HG02870 (cell line): ENCODE measurements around the gene PAPLN.
"Not testable (repeated sequence)": the region's sequence is repeated elsewhere in the genome, so short reads cannot be mapped to it uniquely, and the experiment has no call there.

Experiments used
- ATAC-seq: cut with Tn5 transposase; IDR thresholded peaks from one replicate; pipeline ENCODE4 v1.9.1; 2021; ENCODE audit warnings: mild to moderate bottlenecking, moderate library complexity; ENCODE audit not compliant: unreplicated experiment

The PAPLN gene, protein sequence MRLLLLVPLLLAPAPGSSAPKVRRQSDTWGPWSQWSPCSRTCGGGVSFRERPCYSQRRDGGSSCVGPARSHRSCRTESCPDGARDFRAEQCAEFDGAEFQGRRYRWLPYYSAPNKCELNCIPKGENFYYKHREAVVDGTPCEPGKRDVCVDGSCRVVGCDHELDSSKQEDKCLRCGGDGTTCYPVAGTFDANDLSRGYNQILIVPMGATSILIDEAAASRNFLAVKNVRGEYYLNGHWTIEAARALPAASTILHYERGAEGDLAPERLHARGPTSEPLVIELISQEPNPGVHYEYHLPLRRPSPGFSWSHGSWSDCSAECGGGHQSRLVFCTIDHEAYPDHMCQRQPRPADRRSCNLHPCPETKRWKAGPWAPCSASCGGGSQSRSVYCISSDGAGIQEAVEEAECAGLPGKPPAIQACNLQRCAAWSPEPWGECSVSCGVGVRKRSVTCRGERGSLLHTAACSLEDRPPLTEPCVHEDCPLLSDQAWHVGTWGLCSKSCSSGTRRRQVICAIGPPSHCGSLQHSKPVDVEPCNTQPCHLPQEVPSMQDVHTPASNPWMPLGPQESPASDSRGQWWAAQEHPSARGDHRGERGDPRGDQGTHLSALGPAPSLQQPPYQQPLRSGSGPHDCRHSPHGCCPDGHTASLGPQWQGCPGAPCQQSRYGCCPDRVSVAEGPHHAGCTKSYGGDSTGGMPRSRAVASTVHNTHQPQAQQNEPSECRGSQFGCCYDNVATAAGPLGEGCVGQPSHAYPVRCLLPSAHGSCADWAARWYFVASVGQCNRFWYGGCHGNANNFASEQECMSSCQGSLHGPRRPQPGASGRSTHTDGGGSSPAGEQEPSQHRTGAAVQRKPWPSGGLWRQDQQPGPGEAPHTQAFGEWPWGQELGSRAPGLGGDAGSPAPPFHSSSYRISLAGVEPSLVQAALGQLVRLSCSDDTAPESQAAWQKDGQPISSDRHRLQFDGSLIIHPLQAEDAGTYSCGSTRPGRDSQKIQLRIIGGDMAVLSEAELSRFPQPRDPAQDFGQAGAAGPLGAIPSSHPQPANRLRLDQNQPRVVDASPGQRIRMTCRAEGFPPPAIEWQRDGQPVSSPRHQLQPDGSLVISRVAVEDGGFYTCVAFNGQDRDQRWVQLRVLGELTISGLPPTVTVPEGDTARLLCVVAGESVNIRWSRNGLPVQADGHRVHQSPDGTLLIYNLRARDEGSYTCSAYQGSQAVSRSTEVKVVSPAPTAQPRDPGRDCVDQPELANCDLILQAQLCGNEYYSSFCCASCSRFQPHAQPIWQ

DNA sequence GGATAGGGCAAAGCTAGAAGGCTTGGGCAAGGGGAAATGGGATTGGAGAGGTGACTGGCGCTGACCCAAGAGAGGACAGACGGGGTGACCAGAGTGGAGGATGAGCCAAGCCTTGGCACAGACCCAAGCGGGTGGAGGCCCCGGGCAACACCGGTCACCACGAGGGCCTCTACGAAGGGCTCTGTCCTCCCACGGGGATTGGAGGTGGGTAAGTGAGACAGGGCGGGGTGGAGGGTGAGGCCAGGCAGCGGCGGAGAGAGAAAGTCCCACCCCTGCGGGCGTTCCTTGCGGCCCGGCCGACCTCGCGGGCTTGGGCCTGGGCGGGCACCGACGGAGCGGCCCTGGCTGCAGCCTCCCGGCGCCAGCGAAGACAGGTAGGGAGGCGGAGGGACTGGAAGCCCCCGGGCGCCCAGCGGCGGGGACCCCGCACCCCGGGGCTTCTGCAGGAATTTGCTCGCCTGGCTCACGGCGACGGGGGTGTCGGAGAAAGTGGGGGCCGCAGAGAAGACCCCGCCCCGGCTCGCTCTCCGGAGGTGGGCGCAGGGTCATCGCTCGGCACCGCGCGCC is at the start of gene PAPLN:
PAPLN (plus strand) TSS at position 288 of the 567 bp plus-strand sequence. CDS start 2,273 bp downstream, outside the sequence.
- ATAC-seq: no peak

DNA sequence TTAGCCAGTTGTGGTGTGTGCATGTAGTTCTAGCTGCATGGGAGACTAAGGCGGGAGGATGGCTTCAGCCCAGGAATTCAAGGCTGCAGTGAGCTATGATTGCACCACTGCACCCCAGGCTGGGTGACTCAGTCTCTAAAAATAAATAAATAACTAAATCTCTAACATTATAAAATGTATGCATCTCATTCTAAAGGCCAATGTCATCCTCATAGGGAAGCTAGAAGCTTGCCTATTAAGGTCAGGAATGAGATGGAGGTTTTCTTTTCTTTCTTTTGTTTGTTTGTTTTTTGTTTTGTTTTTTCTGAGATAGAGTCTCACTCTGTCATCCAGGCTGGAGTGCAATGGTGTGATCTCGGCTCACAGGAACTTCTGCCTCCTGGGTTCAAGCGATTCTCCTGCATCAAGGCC is 48.8 kb upstream of the PAPLN start:
- no peak for ATAC-seq

DNA sequence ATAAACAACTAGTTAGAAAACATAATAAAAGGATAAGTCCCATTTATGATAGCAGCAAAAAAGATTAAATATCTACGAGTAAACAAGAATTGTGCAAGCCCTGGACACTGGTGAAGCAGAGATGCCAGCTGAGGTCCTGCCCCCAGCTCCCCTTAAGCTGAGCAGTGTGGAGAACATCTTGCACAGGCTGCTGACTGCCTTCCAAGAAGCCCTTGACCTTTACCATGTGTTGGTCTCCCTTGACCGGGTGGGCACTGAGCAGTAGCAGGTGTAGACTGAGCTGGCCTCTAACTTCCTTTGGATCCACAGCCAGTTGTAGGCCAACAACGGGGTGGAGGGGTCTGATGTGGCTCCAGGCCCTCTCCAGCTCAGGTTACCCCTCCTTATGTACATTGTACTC is 47.7 kb upstream of the PAPLN start:
- ATAC-seq: no peak

DNA sequence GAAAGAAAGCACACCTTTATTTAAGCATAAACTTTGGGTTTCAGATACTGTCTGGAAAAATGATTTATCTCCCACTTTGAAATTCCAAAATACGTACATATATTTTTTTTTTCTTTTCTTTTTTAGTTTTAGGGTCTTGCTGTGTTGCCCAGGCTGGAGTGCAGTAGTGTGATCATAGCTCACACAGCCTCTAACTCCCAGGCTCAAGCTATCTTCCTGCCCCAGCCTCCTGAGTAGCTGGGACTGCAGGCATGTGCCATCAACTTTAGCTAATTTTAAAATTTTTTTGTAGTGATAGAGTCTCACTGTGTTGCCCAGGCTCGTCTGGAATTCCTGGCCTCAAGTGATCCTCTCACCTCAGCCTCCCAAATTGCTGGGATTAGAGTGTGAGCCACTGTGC is 45.9 kb upstream of the PAPLN start:
- no peak for ATAC-seq

DNA sequence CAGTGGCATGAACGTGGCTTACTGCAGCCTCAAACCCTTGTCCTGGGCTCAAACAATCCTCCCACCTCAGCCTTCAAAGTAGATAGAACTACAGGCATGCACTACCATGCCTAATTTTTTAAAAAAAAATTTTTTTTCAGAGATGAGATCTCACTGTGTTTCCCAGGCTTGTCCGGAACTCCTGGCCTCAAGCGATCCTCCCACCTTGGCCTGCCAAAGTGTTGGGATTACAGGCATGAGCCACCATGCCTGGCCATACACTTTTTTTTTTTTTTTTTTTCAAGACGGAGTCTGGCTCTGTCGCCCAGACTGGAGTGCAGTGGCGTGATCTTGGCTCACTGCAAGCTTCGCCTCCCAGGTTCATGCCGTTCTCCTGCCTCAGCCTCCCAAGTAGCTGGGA is 43.0 kb upstream of the PAPLN start:
- ATAC-seq: not testable (repeated sequence)

DNA sequence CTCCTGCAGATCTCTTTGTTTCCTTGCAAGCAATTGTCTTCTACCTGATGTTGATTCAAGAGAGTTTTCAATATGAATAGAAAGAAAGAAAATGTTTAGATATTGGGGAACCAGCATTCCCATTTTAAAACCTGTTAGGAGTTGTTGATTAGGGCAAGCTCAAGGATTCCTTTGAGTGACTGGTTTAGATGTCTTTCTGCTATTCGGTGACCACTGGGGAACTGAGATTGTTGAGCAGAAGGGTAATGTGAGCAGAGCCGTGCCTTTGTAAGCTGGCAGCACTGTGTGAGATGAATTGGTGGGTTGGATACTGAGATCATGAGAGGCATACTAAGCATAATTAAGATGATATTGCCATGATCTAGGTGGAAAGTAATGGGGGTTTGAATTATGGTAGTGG is 39.1 kb upstream of the PAPLN start:
- no peak for ATAC-seq

DNA sequence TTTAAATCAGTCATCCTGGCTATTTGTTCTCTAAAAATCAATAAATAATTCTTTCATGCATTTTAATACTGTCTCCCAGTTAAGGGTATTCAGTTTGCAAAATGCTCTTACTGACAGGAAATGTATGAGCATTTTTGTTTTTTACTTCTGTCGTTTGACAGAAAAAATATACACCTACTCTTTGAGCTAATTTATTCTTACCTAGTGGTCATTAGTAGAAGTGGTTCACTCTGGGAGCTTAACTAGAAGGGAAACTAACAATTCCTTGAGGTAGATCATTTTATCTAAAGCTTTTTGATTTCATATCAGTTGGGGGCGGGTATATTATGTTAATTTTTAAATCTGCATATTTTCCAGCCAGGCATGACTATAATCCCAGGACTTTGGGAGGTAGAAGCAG is 33.8 kb upstream of the PAPLN start:
- ATAC-seq: no peak

DNA sequence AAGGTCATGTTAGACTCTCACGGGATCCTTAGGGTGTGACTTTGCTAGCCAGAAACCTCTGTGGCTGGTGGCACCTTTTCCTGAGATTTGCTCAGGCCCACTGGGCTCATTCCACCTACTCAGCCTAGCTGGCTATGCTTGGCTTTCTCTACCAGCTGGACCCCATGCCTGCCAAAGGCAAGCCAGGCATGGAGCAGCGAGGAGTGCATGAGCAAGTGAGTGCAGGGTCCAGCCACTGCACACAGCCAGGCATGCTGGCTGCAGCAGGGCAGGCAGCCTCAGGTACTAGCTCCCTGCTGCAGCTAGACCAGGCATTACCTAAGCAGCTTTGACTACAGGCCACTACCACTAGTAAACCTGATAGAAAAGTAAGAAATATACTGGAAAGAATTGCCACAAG is 29.7 kb upstream of the PAPLN start:
- ATAC-seq: no peak

DNA sequence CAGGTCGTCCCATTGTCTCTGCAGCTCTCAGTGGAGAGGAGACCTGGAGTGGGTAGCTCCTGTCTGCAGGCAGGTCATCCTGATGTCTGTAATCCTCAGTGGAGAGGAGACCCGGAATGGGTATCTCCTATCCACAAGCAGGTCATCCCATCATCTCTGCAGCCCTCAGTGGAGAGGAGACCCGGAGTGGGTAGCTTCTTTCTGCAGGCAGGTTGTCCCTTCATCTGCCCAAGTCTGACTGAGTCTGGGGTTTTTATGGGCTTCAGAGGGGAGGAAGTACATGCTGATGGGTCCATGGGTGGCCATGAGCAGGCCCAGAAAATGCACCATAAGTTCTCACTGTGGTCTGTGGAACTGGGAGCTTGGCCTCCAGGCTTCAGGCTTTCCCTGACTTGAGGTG is 28.9 kb upstream of the PAPLN start:
- ATAC-seq: no peak

DNA sequence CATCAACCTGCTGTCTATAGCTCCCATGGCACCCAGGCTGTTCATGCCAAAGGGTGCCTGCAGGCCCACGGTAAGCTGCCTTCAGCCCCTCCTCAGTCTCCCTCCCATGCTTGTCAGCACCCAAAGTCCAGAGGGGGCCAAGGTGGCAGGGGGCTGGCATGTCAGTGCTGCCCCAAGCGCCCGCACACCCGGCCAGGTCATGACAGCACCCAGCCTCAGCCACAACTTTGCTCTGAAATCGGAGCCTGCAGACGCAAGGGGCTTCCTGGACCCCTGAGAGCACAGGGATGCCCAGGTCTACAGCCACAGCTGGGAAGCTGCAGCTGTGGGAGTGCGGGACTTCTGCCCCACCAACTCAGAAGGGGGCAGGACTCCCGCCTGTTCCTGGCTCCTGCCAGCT is 28.5 kb upstream of the PAPLN start:
- no peak for ATAC-seq

DNA sequence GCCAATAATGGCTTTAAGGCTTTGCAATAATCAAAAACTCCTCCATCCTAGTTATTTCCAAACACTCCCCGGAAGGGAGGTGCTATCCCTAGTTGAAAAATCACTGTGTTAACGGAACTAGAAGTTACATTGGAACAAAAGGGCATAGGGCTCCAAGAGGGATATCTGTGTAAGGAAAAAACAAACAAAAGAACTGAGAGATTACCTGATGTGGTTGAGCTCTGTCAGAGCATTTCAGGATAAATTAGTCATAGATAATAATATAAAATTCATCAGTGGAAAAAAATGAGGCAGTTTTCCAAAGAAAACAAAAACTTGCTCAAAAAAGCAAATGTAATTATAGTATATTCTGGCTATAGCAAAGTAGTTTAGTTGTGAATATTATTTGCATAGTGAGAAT is 27.4 kb upstream of the PAPLN start:
- ATAC-seq: no peak

DNA sequence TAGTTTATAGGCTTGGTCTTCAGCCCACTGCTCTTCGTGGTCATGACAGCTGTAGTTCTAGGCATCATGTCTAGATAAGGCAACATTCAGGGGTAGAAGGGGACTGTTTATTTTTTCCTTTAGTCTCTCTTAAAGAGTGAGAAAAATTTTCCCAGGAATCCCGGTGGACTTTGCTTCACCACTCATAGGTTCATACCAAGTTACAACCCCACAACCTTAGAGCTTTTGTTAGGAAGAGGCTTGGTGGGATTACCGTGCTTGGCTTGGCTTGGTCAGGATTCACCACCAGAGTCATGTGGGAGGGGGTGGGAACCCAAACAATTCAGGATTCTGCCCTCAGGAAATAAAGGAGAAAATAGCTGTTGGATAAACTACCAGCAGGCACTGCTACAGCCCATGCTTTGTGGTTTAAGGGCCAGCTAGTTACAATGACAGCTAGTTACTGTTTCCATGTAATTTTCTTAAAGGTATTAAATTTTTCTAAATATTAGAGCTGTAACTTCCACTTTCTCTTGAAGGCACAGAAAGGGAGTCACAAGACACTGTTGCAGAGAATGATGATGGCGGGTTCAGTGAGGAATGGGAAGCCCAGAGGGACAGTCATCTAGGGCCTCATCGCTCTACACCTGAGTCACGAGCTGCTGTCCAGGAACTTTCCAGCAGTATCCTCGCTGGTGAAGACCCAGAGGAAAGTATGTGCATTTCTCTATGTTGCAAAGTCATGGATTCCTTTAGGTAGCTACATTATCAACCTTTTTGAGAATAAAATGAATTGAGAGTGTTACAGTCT is 25.9 kb upstream of the PAPLN start:
- no peak for ATAC-seq

DNA sequence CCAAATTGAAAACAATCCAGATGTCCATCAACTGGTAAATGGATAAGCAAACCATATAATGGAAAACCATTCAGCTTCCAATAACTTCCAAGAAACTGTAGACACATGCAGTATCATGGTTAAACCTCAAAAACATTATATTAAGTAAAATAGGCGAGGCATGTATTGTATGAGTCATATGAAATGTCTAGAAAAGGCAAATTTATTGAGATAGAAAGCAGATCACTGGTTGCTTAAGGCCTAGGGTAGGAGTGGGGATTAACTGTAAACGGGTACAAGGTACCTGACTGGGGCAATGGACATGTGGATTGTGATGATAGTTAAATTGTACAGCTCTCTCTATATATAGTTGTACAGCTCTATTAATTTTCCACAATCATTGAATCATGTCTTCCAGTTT is 21.3 kb upstream of the PAPLN start:
- no peak for ATAC-seq

DNA sequence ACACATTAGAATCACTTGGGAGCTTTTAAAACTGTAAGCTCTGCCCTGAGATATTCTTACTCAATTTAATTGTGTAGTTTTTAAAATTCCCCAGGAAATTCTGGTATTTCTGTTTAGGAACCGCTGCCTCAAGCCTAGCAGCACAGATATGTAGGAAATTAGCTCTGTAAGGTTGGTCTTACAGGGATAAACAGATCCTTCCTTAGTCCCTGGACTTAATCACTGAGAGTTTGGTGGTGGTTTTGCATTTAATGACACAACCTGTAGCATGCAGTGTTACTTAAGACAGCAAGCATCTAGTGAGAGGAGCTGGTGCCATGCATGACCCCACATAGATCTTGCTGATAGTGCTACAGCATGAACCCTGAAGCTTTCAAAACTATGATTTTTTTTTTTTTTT is 19.9 kb upstream of the PAPLN start:
- ATAC-seq: no peak

DNA sequence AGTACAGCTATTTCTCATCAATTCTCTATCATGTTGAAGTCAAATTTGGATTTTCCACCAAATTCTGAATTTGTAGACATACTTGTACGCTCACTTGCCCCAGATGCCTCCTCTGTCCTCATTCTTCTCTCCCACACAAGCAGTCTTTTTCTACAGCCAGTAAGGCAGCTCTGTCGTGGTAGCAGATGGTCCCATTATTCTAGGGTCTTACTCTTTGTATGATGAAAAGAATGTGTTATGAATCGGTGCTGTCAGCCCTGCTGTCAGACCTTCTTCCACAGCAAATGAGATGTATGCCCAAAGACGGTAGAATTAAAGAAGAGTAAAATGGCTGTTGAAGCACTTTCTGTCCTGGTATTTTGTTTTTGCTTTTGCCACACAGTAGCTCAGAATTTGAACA is 17.2 kb upstream of the PAPLN start:
- no peak for ATAC-seq

DNA sequence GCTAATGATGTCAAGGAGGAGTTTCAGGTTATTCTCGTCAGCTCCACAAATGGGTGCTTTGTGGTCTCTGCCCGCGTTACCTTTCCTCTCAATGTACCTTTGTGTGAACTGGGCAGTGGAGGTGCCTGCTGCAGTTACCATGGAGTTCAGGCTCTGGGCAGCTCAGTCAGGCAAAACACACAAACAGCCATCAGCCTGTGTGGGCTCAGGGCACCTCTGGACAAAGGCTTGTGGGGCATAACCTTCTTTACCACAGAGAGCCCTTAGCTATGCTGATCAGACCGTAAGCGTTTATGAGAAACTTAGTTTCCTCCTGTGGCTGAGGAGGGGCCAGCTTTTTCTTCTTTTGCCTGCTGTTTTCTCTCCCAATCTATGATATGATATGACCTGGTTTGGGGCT is 16.7 kb upstream of the PAPLN start:
- no peak for ATAC-seq

DNA sequence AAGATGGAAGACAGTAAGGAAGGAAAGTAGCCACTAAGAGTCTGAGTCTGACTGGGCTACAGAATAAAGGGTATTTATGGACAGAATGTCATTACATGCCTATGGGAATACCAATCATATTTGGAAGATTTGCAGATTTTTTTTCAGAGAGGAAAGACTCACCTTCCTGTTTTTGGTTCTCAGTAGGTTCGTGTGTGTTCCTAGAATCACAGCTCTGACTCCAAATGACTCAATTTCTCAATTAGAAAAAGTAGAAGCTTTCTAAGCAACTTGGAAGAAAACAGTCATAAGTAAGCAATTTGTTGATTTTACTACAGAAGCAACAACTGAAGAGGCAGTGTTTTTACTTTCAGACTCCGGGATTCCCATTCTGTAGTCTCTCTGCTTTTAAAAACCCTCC is 15.4 kb upstream of the PAPLN start:
- ATAC-seq: no peak

DNA sequence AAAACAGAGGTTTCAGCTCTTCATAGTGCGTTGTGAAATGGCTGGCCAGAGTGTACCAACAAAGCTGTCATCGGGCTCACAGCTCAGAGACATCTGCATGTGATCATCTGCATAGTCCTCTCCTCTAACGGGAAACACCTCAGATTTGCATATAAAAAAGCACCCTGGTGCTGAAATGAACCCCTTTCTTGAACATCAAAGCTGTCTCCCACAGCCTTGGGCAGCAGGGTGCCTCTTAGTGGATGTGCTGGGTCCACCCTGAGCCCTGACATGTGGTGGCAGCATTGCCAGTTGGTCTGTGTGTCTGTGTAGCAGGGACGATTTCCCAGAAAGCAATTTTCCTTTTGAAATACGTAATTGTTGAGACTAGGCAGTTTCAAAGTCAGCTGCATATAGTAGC is 14.3 kb upstream of the PAPLN start:
- peak; percentile 60 for ATAC-seq

DNA sequence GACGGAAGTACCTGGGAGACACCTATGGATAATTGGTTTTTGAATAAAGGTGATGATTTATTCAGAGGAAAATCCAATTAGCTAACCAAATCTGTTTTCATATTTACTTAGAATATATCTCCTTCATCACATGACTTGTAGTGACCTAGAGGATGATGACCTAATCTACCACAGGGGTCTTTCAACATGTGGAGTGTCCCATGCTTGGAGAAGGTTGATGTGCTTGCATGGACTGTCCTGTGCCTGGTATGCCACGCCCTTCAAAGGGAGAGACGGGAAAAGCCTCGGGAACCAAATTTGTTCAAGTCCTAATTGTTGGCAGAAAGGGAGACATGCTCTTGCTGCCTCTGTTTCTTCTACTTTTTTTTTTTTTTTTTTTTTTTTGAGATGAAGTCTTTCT is 11.8 kb upstream of the PAPLN start:
- ATAC-seq: no peak
